ENCODE results near the gene ZFP91. TPM values are rescaled to one million over a fixed set of nuclear protein-coding genes. Genes with fewer than 3 reads are reported as not detected.

ZFP91 gene
- total and polyA plus RNA-seq, 2 donors (not counting 3 experiments of a cell fraction or from before 2014, with no cell fraction given), result 20.2 to 52.0 TPM

GRCh38 chr11:58591659-58592058, 12.8 kb downstream of the ZFP91 start:
- Histone ChIP-seq H3K27ac (ENCODE audit: insufficient read depth, low read depth, low read length) (no peak overlapping the region), H3K36me3 (ENCODE audit: control insufficient read depth in 2 of 2, extremely low read depth in 1 of 2, insufficient read depth in 2 of 2, low read length in 2 of 2) (peaks cover 0 to 4% of the 10 kb centered on the region in 2 experiments), H4K20me1 (replicated peaks; ENCODE audit: control insufficient read depth, extremely low read depth, insufficient read depth, low read length) (peaks cover 2% of the 10 kb centered on the region), H3K27me3 (ENCODE audit: control insufficient read depth in 2 of 2, insufficient read depth in 2 of 2, low read length in 2 of 2) (no peaks in the 10 kb centered on the region), H3K4me3 (replicated peaks in 1 of 3; ENCODE audit: insufficient read depth in 1 of 3, low read depth in 1 of 3, low read length in 3 of 3) (no peak overlapping the region), H2AFZ (ENCODE audit: low read depth, low read length) (no peak overlapping the region), H3K4me2 (ENCODE audit: insufficient read depth, low read length) (no peak overlapping the region), H3K9ac (replicated peaks; ENCODE audit: extremely low read depth, insufficient read depth, low read length) (no peak overlapping the region), H3K4me1 (ENCODE audit: control insufficient read depth, extremely low read depth, insufficient read depth, low read length) (no peaks in the 10 kb centered on the region), H3K9me3 (replicated peaks; ENCODE audit: control insufficient read depth, insufficient read depth, low read length) (no peaks in the 10 kb centered on the region), H3K79me2 (ENCODE audit: control insufficient read depth, insufficient read depth, low read length) (peaks cover 89% of the 10 kb centered on the region), H3K9me1 (replicated peaks; ENCODE audit: control insufficient read depth, extremely low read depth, insufficient read depth, low read length) (no peaks in the 10 kb centered on the region)
- FAIRE-seq, result no peak
- dilution Hi-C loops (cut with MboI; ENCODE audit: extremely low pct_ligation_motif_present, low sequenced_read_pairs) (no loop called here), intact Hi-C loops (cut with micrococcal nuclease) (no loop called here)
- no peak for TF ChIP-seq POLR2A (IDR thresholded peaks at IDR 0.05; ENCODE audit: low read depth, low read length)
- TF ChIP-seq MAX (IDR thresholded peaks at IDR 0.05; ENCODE audit: insufficient read depth, insufficient read length), result no peak
- no peak for TF ChIP-seq JUN (IDR thresholded peaks at IDR 0.05; ENCODE audit: borderline replicate concordance, insufficient read depth, insufficient read length, low read depth)
- TF ChIP-seq MYC (IDR thresholded peaks at IDR 0.05; ENCODE audit: low read depth, low read length), result no peak
- no peak for TF ChIP-seq FOS (IDR thresholded peaks at IDR 0.05; ENCODE audit: borderline replicate concordance, insufficient read depth, low read length)
- TF ChIP-seq CTCF (IDR thresholded peaks at IDR 0.05; ENCODE audit: extremely low read depth in 1 of 2, insufficient read depth in 1 of 2, low read depth in 1 of 2, low read length in 2 of 2), result no peak
- TF ChIP-seq GATA2 (IDR thresholded peaks at IDR 0.05; ENCODE audit: insufficient read depth, insufficient read length, low read depth, low read length), result no peak
- no peak for TF ChIP-seq POLR2AphosphoS5 (IDR thresholded peaks at IDR 0.05; ENCODE audit: insufficient read depth, low read depth, low read length)
- CTCF ChIA-PET, result no interaction called here
- DNase-seq (ENCODE audit: low read depth, low spot score), result no peak
- no TSS peak for BruUV-seq (replicated peaks)
- POLR2A ChIA-PET, result no interaction called here

Data from endothelial cell of umbilical vein (primary cell).